H9 (cell line): Measurements from ENCODE around the gene KIF13A. TPM values are rescaled to one million over a fixed set of nuclear protein-coding genes. Genes with fewer than 3 reads are reported as not detected.

Experiments
- DNase-seq: peaks from one replicate; pipeline ENCODE4 v3.0.0-alpha.2; 2017
- H2AFZ ChIP-seq: one replicate; pipeline ENCODE4 v1.6.1; 2013; ENCODE audit warnings: mild to moderate bottlenecking, low read length, control low read depth, moderate library complexity
- H2AK5ac ChIP-seq: 2 replicates; pipeline ENCODE4 v1.6.1; 2013; ENCODE audit warnings: low read length, control low read depth, mixed read lengths; ENCODE audit not compliant: insufficient read length
- H2BK120ac ChIP-seq: one replicate; pipeline ENCODE4 v1.6.1; 2013; ENCODE audit warnings: low read depth, mild to moderate bottlenecking, low read length, control low read depth, inconsistent platforms; ENCODE audit not compliant: poor library complexity, severe bottlenecking
- H2BK12ac ChIP-seq: 2 replicates; pipeline ENCODE4 v1.6.1; 2013; ENCODE audit warnings: low read length, control low read depth, mixed read lengths, low read depth; ENCODE audit not compliant: insufficient read length
- H2BK15ac ChIP-seq: 2 replicates; pipeline ENCODE4 v1.6.1; 2013; ENCODE audit warnings: low read depth, low read length, control low read depth
- H2BK20ac ChIP-seq: one replicate; pipeline ENCODE4 v1.6.1; 2013; ENCODE audit warnings: low read depth, mild to moderate bottlenecking, low read length, control low read depth, inconsistent platforms; ENCODE audit not compliant: poor library complexity, severe bottlenecking
- H2BK5ac ChIP-seq: 2 replicates; pipeline ENCODE4 v1.6.1; 2013; ENCODE audit warnings: low read length, control low read depth, mixed read lengths; ENCODE audit not compliant: insufficient read length
- H3K14ac ChIP-seq: 2 replicates; pipeline ENCODE4 v1.6.1; 2013; ENCODE audit warnings: low read length, control low read depth; ENCODE audit not compliant: insufficient read depth
- H3K18ac ChIP-seq: 2 replicates; pipeline ENCODE4 v1.6.1; 2013; ENCODE audit warnings: low read depth, mild to moderate bottlenecking, mixed read lengths, low read length, control low read depth; ENCODE audit not compliant: insufficient read length
- H3K23ac ChIP-seq: 2 replicates; pipeline ENCODE4 v1.6.1; 2013; ENCODE audit warnings: low read length, control low read depth, mixed read lengths, low read depth; ENCODE audit not compliant: insufficient read length
- H3K23me2 ChIP-seq: 2 replicates; pipeline ENCODE4 v1.6.1; 2013; ENCODE audit warnings: low read depth, mild to moderate bottlenecking, mixed read lengths, low read length, control low read depth; ENCODE audit not compliant: insufficient read length, poor library complexity, severe bottlenecking
- H3K27ac ChIP-seq: 2 replicates; pipeline ENCODE4 v1.5.1; 2013; ENCODE audit warnings: low read length, control low read depth, mixed read lengths, low read depth; ENCODE audit not compliant: insufficient read length
- H3K27me3 ChIP-seq: 2 replicates; pipeline ENCODE4 v1.6.1; 2013; ENCODE audit warnings: low read length, control low read depth, inconsistent platforms; ENCODE audit not compliant: insufficient read depth
- H3K4ac ChIP-seq: 2 replicates; pipeline ENCODE4 v1.6.1; 2013; ENCODE audit warnings: low read depth, mild to moderate bottlenecking, control low read depth, inconsistent platforms, low read length, moderate library complexity
- H3K4me1 ChIP-seq: 2 replicates; pipeline ENCODE4 v1.6.1; 2013; ENCODE audit warnings: low read length, control low read depth, inconsistent platforms; ENCODE audit not compliant: insufficient read depth
- H3K4me2 ChIP-seq: 2 replicates; pipeline ENCODE4 v1.6.1; 2013; ENCODE audit warnings: low read length, control low read depth, mixed read lengths; ENCODE audit not compliant: insufficient read length, insufficient read depth
- H3K56ac ChIP-seq: 2 replicates; pipeline ENCODE4 v1.6.1; 2013; ENCODE audit warnings: low read depth, mild to moderate bottlenecking, mixed read lengths, low read length, control low read depth; ENCODE audit not compliant: insufficient read length
- H3K79me1 ChIP-seq: 2 replicates; pipeline ENCODE4 v1.6.1; 2013; ENCODE audit warnings: low read depth, mild to moderate bottlenecking, moderate library complexity, low read length, control low read depth, inconsistent platforms; ENCODE audit not compliant: insufficient read depth, poor library complexity, severe bottlenecking
- H3K79me2 ChIP-seq: 2 replicates; pipeline ENCODE4 v1.6.1; 2013; ENCODE audit warnings: low read length, control low read depth, inconsistent platforms; ENCODE audit not compliant: insufficient read depth
- H3K9ac ChIP-seq: 2 replicates; pipeline ENCODE4 v1.6.1; 2013; ENCODE audit warnings: low read length, control low read depth, mixed read lengths; ENCODE audit not compliant: insufficient read length; ENCODE audit errors: extremely low read depth
- H3K9me3 ChIP-seq: one replicate; pipeline ENCODE4 v1.6.1; 2013; ENCODE audit warnings: low read depth, low read length, inconsistent platforms; ENCODE audit not compliant: control insufficient read depth
- H3T11ph ChIP-seq: one replicate; pipeline ENCODE4 v1.6.1; 2013; ENCODE audit warnings: mild to moderate bottlenecking, low read length, control low read depth, inconsistent platforms
- H4K20me1 ChIP-seq: one replicate; pipeline ENCODE4 v1.6.1; 2013; ENCODE audit not compliant: control insufficient read depth, insufficient read length, insufficient read depth
- H4K5ac ChIP-seq: 2 replicates; pipeline ENCODE4 v1.6.1; 2013; ENCODE audit warnings: low read depth, mild to moderate bottlenecking, mixed read lengths, low read length, control low read depth; ENCODE audit not compliant: insufficient read length
- H4K8ac ChIP-seq: replicated peaks from 2 replicates; pipeline ENCODE4 v1.6.1; 2013; ENCODE audit warnings: low read length, control low read depth, mixed read lengths, low read depth; ENCODE audit not compliant: insufficient read length
- H4K91ac ChIP-seq: 2 replicates; pipeline ENCODE4 v1.6.1; 2013; ENCODE audit warnings: low read depth, mild to moderate bottlenecking, moderate library complexity, mixed read lengths, low read length, control low read depth; ENCODE audit not compliant: insufficient read length
- H3K27ac Mint-ChIP-seq, 3 experiments: 2 replicates in 2 of 3; 3 replicates in 1 of 3; pipeline ENCODE4 v1.8.0; 2020 to 2021; ENCODE audit warnings: mixed read lengths in 3 of 3, mild to moderate bottlenecking in 1 of 3, moderate library complexity in 1 of 3
- H3K27me3 Mint-ChIP-seq: 2 replicates; pipeline ENCODE4 v1.8.0; 2021; ENCODE audit warnings: low read depth, mild to moderate bottlenecking, moderate library complexity, mixed read lengths
- H3K36me3 Mint-ChIP-seq, 3 experiments: 2 replicates in 2 of 3; 3 replicates in 1 of 3; pipeline ENCODE4 v1.8.0; 2020 to 2021; ENCODE audit warnings: low read depth in 3 of 3, mixed read lengths in 3 of 3; ENCODE audit not compliant: insufficient read depth in 1 of 3
- H3K4me1 Mint-ChIP-seq, 2 experiments: 2 replicates each; pipeline ENCODE4 v1.8.0; 2020; ENCODE audit warnings: mixed read lengths in 2 of 2
- H3K4me3 Mint-ChIP-seq, 2 experiments: 2 replicates in 1 of 2; 3 replicates in 1 of 2; pipeline ENCODE4 v1.8.0; 2020 to 2021; ENCODE audit warnings: mild to moderate bottlenecking in 2 of 2, mixed read lengths in 2 of 2, moderate library complexity in 1 of 2
- H3K9me3 Mint-ChIP-seq, 2 experiments: 2 replicates in 1 of 2; 3 replicates in 1 of 2; pipeline ENCODE4 v1.8.0; 2020; ENCODE audit warnings: mild to moderate bottlenecking in 2 of 2, mixed read lengths in 2 of 2, moderate library complexity in 1 of 2
- WGBS: extraction: QIAGEN DNeasy Blood & Tissue Kit; methylation state at CpG from one replicate; pipeline ENCODE4 v1.1.7; 2013; ENCODE audit warnings: missing lambda C conversion rate, low lambda C conversion rate, mixed read lengths; ENCODE audit not compliant: insufficient read length; ENCODE audit errors: extremely low coverage; 5-methylcytosine and 5-hydroxymethylcytosine counted together
- total RNA-seq: library from RNA; stranded (reverse); gene quantifications from 2 replicates; pipeline ENCODE4 v1.2.1, GENCODE V29; 2021
- TF ChIP-seq, protein P1 (sequence below): fragments of 200-600 bp; sonication (generic); conservative IDR thresholded peaks from 3 replicates; pipeline ENCODE4 v1.8.0; 2021; ENCODE audit warnings: antibody characterized with exemption, mild to moderate bottlenecking

KIF13A gene
- total RNA-seq, 1 experiment from 2014 or later = 38.2 TPM

DNA sequence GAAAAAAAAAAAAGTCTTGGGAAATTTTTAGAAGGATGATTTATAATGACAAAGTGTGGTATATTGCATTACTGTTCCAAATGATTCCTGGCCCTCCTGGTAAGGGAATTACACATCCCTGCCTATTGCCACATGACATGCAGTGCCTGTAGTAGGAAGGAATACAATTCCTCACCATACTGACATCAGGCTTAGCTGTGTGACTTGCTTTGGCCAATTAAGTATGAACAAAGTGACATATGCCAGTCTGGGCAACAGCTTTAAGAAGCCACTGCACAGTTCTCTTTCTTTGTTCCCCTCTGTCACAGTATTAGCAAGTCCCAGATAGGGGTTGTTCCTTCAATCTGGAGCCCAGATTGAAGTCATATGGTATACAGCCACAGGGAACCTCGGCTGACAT lies 100.5 kb downstream of the KIF13A start:
- whole genome bisulfite sequencing = no CpG with 5 or more reads among the region's 1 CpG
- no peak overlapping the region for H3K23ac ChIP-seq

More for the DNA sequence above, 100.5 kb downstream of the KIF13A start:
- no peak overlapping the region for H3K56ac ChIP-seq
- TF ChIP-seq, protein P1, sequence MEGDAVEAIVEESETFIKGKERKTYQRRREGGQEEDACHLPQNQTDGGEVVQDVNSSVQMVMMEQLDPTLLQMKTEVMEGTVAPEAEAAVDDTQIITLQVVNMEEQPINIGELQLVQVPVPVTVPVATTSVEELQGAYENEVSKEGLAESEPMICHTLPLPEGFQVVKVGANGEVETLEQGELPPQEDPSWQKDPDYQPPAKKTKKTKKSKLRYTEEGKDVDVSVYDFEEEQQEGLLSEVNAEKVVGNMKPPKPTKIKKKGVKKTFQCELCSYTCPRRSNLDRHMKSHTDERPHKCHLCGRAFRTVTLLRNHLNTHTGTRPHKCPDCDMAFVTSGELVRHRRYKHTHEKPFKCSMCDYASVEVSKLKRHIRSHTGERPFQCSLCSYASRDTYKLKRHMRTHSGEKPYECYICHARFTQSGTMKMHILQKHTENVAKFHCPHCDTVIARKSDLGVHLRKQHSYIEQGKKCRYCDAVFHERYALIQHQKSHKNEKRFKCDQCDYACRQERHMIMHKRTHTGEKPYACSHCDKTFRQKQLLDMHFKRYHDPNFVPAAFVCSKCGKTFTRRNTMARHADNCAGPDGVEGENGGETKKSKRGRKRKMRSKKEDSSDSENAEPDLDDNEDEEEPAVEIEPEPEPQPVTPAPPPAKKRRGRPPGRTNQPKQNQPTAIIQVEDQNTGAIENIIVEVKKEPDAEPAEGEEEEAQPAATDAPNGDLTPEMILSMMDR = no peak
- H2AK5ac ChIP-seq = no peak overlapping the region
- no peak overlapping the region for H2BK120ac ChIP-seq
- no peaks in the 10 kb centered on the region for H3K9me3 ChIP-seq
- no peaks in the 10 kb centered on the region for H3K4me1 ChIP-seq
- H2BK5ac ChIP-seq = no peak overlapping the region
- no peak overlapping the region for H2BK12ac ChIP-seq
- H3K23me2 ChIP-seq = no peaks in the 10 kb centered on the region
- H4K5ac ChIP-seq = no peak overlapping the region
- H3K27me3 Mint-ChIP-seq = no peaks in the 10 kb centered on the region
- H3K79me1 ChIP-seq = no peaks in the 10 kb centered on the region
- no peak overlapping the region for H3K27ac ChIP-seq
- H3K27ac Mint-ChIP-seq = no peak overlapping the region
- no peak overlapping the region for H2BK15ac ChIP-seq
- H3K4me2 ChIP-seq = no peak overlapping the region
- no peaks in the 10 kb centered on the region; the same call in 1 of the 2 replicates for H3K27me3 ChIP-seq
- H3K36me3 Mint-ChIP-seq = peaks cover 0 to 3% (median 0%) of the 10 kb centered on the region in 3 experiments; a peak in 3 of 7 replicates
- no peak overlapping the region for H3K18ac ChIP-seq
- H3K4me1 Mint-ChIP-seq = peaks cover 0 to 4% of the 10 kb centered on the region in 2 experiments; a peak in 1 of 4 replicates
- H4K91ac ChIP-seq = no peak overlapping the region
- H2AFZ ChIP-seq = no peak overlapping the region
- no peak overlapping the region for H2BK20ac ChIP-seq
- no peak overlapping the region for H3K4ac ChIP-seq
- no peak overlapping the region for H4K8ac ChIP-seq
- no peak for DNase-seq
- no peaks in the 10 kb centered on the region for H4K20me1 ChIP-seq
- H3K9ac ChIP-seq = no peak overlapping the region
- H3T11ph ChIP-seq = no peak overlapping the region
- H3K9me3 Mint-ChIP-seq = no peaks in the 10 kb centered on the region
- H3K79me2 ChIP-seq = no peaks in the 10 kb centered on the region
- no peak overlapping the region for H3K14ac ChIP-seq
- H3K4me3 Mint-ChIP-seq = no peak overlapping the region
